PC-9 (cell line): Measurements from ENCODE around the gene SPG11. TPM values are rescaled to one million over a fixed set of nuclear protein-coding genes. Genes with fewer than 3 reads are reported as not detected.
"Not testable (repeated sequence)": the region's sequence is repeated elsewhere in the genome, so short reads cannot be mapped to it uniquely, and the experiment has no call there.

Experiments
- BruUV-seq: library from RNA; stranded (reverse); fragments of 400-500 nt; replicated peaks from 2 replicates; lab custom pipeline; 2021; lab: Mats Ljungman, UMichigan
- CTCF ChIA-PET: fragments of 300-600 bp; sonication (Branson Sonifier 250); formaldehyde crosslinking; loops from one replicate; lab custom pipeline; 2022; ENCODE audit warnings: antibody characterized with exemption; lab: Charles Lee
- POLR2A ChIA-PET: fragments of 300-600 bp; sonication (Branson Sonifier 250); formaldehyde crosslinking; loops from one replicate; lab custom pipeline; 2022; ENCODE audit warnings: antibody characterized with exemption; ENCODE audit not compliant: unreplicated experiment; lab: Charles Lee
- DNase-seq, 2 experiments: peaks; one replicate each; pipeline versions ENCODE4 v3.0.0 to v3.0.0-alpha.2; 2015 to 2022; ENCODE audit warnings: mixed read lengths in 1 of 2
- H2AFZ ChIP-seq: fragments of 200-600 bp; sonication (generic); 2 replicates; pipeline ENCODE4 v1.8.1; 2017; ENCODE audit warnings: antibody characterized with exemption
- H3F3A ChIP-seq: fragments of 200-600 bp; sonication (generic); 2 replicates; pipeline ENCODE4 v1.8.1; 2017; ENCODE audit warnings: antibody characterized with exemption, mild to moderate bottlenecking, low read depth; ENCODE audit not compliant: insufficient read depth
- H3K27ac ChIP-seq: fragments of 200-600 bp; sonication (generic); 2 replicates; pipeline ENCODE4 v1.6.1; 2016; ENCODE audit warnings: mixed run types
- H3K27me3 ChIP-seq: fragments of 200-600 bp; sonication (generic); 2 replicates; pipeline ENCODE4 v1.6.1; 2016; ENCODE audit warnings: low read depth, mixed run types; ENCODE audit not compliant: insufficient read depth
- H3K36me3 ChIP-seq: fragments of 200-600 bp; sonication (generic); 2 replicates; pipeline ENCODE4 v1.6.1; 2016; ENCODE audit warnings: low read depth, mixed run types
- H3K4me1 ChIP-seq: fragments of 200-600 bp; sonication (generic); replicated peaks from 2 replicates; pipeline ENCODE4 v1.6.1; 2016; ENCODE audit warnings: mixed run types; ENCODE audit not compliant: insufficient read depth
- H3K4me2 ChIP-seq: fragments of 200-600 bp; sonication (generic); 2 replicates; pipeline ENCODE4 v1.6.1; 2017; ENCODE audit warnings: mixed run types
- H3K4me3 ChIP-seq: fragments of 200-600 bp; sonication (generic); 2 replicates; pipeline ENCODE4 v1.6.1; 2016; ENCODE audit warnings: mixed run types
- H3K79me2 ChIP-seq: fragments of 200-600 bp; sonication (generic); 2 replicates; pipeline ENCODE4 v1.6.1; 2017; ENCODE audit warnings: low read depth, mixed run types
- H3K9me2 ChIP-seq: fragments of 200-600 bp; sonication (generic); 2 replicates; pipeline ENCODE4 v1.8.1; 2017; ENCODE audit warnings: mild to moderate bottlenecking; ENCODE audit not compliant: insufficient read depth
- H3K9me3 ChIP-seq: fragments of 200-600 bp; sonication (generic); 2 replicates; pipeline ENCODE4 v1.8.1; 2016; ENCODE audit warnings: low read depth; ENCODE audit not compliant: insufficient read depth
- H4K20me1 ChIP-seq: fragments of 200-600 bp; sonication (generic); 2 replicates; pipeline ENCODE4 v1.8.1; 2017; ENCODE audit not compliant: insufficient read depth
- CTCF ChIP-seq: fragments of 200-600 bp; sonication (generic); conservative IDR thresholded peaks from 2 replicates; pipeline ENCODE4 v1.6.1; 2017; ENCODE audit warnings: mixed run types, antibody characterized with exemption, mild to moderate bottlenecking, moderate library complexity
- EZH2 ChIP-seq: fragments of 200-600 bp; sonication (generic); IDR thresholded peaks from 2 replicates; pipeline ENCODE4 v1.8.0; 2017; ENCODE audit warnings: antibody characterized with exemption, low read depth
- intact Hi-C: fragments of 100-400 bp; cut with micrococcal nuclease; formaldehyde crosslinking; loops from one replicate; pipeline ENCODE4 v1.10.0; 2022; ENCODE audit not compliant: unreplicated experiment
- total RNA-seq: library from RNA; stranded (reverse); gene quantifications from 2 replicates; pipeline ENCODE4 v1.2.3, GENCODE V29; 2021

Gene SPG11
- total RNA-seq, 1 experiment from 2014 or later: 64.2 TPM

- no TSS peak for BruUV-seq
- Histone ChIP-seq H2AFZ (no peak overlapping the region), H3K36me3 (no peaks in the 10 kb centered on the region), H4K20me1 (no peaks in the 10 kb centered on the region), H3K9me3 (no peaks in the 10 kb centered on the region), H3K9me2 (no peaks in the 10 kb centered on the region), H3K27ac (no peak overlapping the region), H3K79me2 (no peaks in the 10 kb centered on the region), H3K27me3 (no peaks in the 10 kb centered on the region), H3K4me1 (no peaks in the 10 kb centered on the region), H3K4me2 (no peak overlapping the region), H3K4me3 (no peak overlapping the region), H3F3A (no peaks in the 10 kb centered on the region)
- CTCF ChIA-PET: no interaction called here
- intact Hi-C loops: no loop called here
- POLR2A ChIA-PET: no interaction called here
- no peak for TF ChIP-seq EZH2
- TF ChIP-seq CTCF: no peak
- no peak for DNase-seq
Measured at GRCh38 chr15:44695294-44695693, 31.8 kb upstream of the SPG11 start.

GRCh38 chr15:44694416-44694815 lies 31.0 kb upstream of the SPG11 start:
- Histone ChIP-seq H3K4me2 (no peak overlapping the region), H3K4me3 (no peak overlapping the region), H3K79me2 (no peaks in the 10 kb centered on the region), H3K9me2 (no peaks in the 10 kb centered on the region), H3K27me3 (no peaks in the 10 kb centered on the region), H3K9me3 (no peaks in the 10 kb centered on the region), H3K36me3 (no peaks in the 10 kb centered on the region), H3K27ac (no peak overlapping the region), H4K20me1 (no peaks in the 10 kb centered on the region), H3F3A (no peaks in the 10 kb centered on the region), H3K4me1 (no peaks in the 10 kb centered on the region), H2AFZ (no peak overlapping the region)
- DNase-seq: no peak
- no TSS peak for BruUV-seq
- ChIA-PET CTCF (no interaction called here), POLR2A (no interaction called here)
- intact Hi-C loops: no loop called here
- TF ChIP-seq CTCF (no peak), EZH2 (no peak)

GRCh38 chr15:44692659-44693058 lies 29.2 kb upstream of the SPG11 start:
- Histone ChIP-seq H3K4me1 (no peaks in the 10 kb centered on the region), H3F3A (no peaks in the 10 kb centered on the region), H2AFZ (no peak overlapping the region), H3K79me2 (no peaks in the 10 kb centered on the region), H3K4me3 (no peak overlapping the region), H3K27ac (no peak overlapping the region), H3K36me3 (no peaks in the 10 kb centered on the region), H4K20me1 (no peaks in the 10 kb centered on the region), H3K9me3 (no peaks in the 10 kb centered on the region), H3K27me3 (no peaks in the 10 kb centered on the region), H3K4me2 (no peak overlapping the region), H3K9me2 (no peaks in the 10 kb centered on the region)
- intact Hi-C loops: no loop called here
- TF ChIP-seq CTCF: no peak
- TF ChIP-seq EZH2: no peak
- ChIA-PET CTCF (no interaction called here), POLR2A (interaction anchor here (0.6 kb wide), 1 partner anchor 744 kb away, joined by 3 read pairs; no protein-coding TSS in a partner anchor)
- no peak for DNase-seq
- no TSS peak for BruUV-seq

- H3K4me1 ChIP-seq, H3K9me3 ChIP-seq, POLR2A ChIA-PET, intact Hi-C loops, H3K36me3 ChIP-seq, H3K4me3 ChIP-seq, H3F3A ChIP-seq, H4K20me1 ChIP-seq, CTCF ChIA-PET, H3K9me2 ChIP-seq, DNase-seq, H3K79me2 ChIP-seq, H3K27me3 ChIP-seq, H2AFZ ChIP-seq, H3K27ac ChIP-seq, H3K4me2 ChIP-seq, BruUV-seq: not testable (repeated sequence)
Measured at GRCh38 chr15:44690245-44690644, 26.8 kb upstream of the SPG11 start.

DNA sequence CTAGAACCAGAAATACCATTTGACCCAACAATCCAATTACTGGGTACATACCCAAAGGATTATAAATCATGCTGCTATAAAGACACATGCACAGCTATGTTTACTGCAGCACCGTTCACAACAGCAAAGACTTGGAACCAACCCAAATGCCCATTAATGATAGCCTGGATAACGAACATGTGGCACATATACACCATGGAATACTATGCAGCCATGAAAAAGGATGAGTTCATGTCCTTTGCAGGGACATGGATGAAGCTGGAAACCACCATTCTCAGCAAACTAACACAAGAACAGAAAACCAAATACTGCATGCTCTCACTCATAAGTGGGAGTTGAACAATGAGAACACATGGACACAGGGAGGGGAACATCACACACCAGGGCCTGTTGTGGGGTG lies 25.9 kb upstream of the SPG11 start:
- H2AFZ ChIP-seq, H3K9me2 ChIP-seq, H3K27ac ChIP-seq, H3K4me1 ChIP-seq, intact Hi-C loops, H3K79me2 ChIP-seq, POLR2A ChIA-PET, H3K4me2 ChIP-seq, BruUV-seq, DNase-seq, H3K36me3 ChIP-seq, H3K9me3 ChIP-seq, H3K27me3 ChIP-seq, H3F3A ChIP-seq, CTCF ChIA-PET, H3K4me3 ChIP-seq, H4K20me1 ChIP-seq: not testable (repeated sequence)
